Measurements from ENCODE around the gene ATRX. TPM values are rescaled to one million over a fixed set of nuclear protein-coding genes. Genes with fewer than 3 reads are reported as not detected.

The ATRX gene
- total RNA-seq, 1 experiment from 2014 or later: 70.2 TPM

DNA sequence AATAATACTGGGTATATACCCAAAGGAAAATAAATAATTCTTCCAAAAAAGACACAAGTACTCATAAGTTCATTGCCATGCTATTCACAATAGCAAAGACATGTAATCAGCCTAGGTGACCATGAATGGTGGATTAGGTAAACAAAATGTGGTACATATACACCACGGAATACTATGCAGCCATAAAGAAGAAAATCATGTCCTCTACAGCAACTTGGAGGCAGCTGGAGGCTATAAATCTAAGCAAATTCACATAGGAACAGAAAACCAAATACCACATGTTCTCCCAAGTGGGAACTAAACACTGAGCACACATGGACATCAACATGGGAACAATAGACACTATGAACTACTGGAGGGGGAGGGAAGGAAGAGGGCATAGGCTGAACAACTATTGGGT, 146.2 kb downstream of the ATRX start:
- POLR2A ChIA-PET: no interaction called here
- H3K4me1 Mint-ChIP-seq (ENCODE audit: insufficient read depth, unreplicated experiment): no peaks in the 10 kb centered on the region
- no peaks in the 10 kb centered on the region for H3K27me3 Mint-ChIP-seq (ENCODE audit: insufficient read depth, unreplicated experiment)
- no peak overlapping the region for H3K4me3 Mint-ChIP-seq (ENCODE audit: unreplicated experiment)
- TF ChIP-seq, protein P1, sequence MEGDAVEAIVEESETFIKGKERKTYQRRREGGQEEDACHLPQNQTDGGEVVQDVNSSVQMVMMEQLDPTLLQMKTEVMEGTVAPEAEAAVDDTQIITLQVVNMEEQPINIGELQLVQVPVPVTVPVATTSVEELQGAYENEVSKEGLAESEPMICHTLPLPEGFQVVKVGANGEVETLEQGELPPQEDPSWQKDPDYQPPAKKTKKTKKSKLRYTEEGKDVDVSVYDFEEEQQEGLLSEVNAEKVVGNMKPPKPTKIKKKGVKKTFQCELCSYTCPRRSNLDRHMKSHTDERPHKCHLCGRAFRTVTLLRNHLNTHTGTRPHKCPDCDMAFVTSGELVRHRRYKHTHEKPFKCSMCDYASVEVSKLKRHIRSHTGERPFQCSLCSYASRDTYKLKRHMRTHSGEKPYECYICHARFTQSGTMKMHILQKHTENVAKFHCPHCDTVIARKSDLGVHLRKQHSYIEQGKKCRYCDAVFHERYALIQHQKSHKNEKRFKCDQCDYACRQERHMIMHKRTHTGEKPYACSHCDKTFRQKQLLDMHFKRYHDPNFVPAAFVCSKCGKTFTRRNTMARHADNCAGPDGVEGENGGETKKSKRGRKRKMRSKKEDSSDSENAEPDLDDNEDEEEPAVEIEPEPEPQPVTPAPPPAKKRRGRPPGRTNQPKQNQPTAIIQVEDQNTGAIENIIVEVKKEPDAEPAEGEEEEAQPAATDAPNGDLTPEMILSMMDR (IDR thresholded peaks at IDR 0.05; ENCODE audit: unreplicated experiment): no peak
- no TSS peak for BruUV-seq (replicated peaks)
- intact Hi-C loops (cut with micrococcal nuclease): no loop called here
- H3K36me3 Mint-ChIP-seq (ENCODE audit: insufficient read depth, unreplicated experiment): peaks cover 47% of the 10 kb centered on the region
- DNase-seq (ENCODE audit: unreplicated experiment): no peak
- CTCF ChIA-PET: interaction anchor here (0.6 kb wide), 1 partner anchor 13 kb away, joined by 3 read pairs; no protein-coding TSS in a partner anchor
- peaks cover 15% of the 10 kb centered on the region for H3K9me3 Mint-ChIP-seq (ENCODE audit: unreplicated experiment)
- no peak overlapping the region for H3K27ac Mint-ChIP-seq (ENCODE audit: low read depth, unreplicated experiment)

DNA sequence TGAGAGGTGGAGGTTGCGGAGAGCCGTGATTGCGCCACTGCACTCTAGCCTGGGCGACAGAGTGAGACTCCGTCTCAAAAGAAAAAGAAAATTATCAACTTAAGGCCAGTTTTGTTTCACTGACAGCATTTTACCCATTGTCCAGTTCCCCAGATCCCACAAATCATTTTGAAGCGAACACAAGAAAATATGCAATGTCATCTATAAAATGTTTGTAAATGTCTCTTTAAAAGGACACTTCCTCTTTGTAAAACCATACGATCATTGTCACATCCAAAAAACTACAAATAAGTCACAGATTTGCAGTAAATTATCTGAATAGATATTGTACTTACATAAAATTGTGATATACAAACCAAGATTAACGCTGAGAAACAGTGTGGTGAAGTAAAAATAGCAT, 147.6 kb downstream of the ATRX start:
- Mint-ChIP-seq H3K27ac (ENCODE audit: low read depth, unreplicated experiment) (no peak overlapping the region), H3K9me3 (ENCODE audit: unreplicated experiment) (peaks cover 8% of the 10 kb centered on the region), H3K27me3 (ENCODE audit: insufficient read depth, unreplicated experiment) (no peaks in the 10 kb centered on the region), H3K4me3 (ENCODE audit: unreplicated experiment) (no peak overlapping the region), H3K36me3 (ENCODE audit: insufficient read depth, unreplicated experiment) (peaks cover 42% of the 10 kb centered on the region), H3K4me1 (ENCODE audit: insufficient read depth, unreplicated experiment) (no peaks in the 10 kb centered on the region)
- intact Hi-C loops (cut with micrococcal nuclease): no loop called here
- BruUV-seq (replicated peaks): no TSS peak
- TF ChIP-seq, protein P1 (IDR thresholded peaks at IDR 0.05; ENCODE audit: unreplicated experiment): no peak
- ChIA-PET CTCF (interaction anchor here (0.6 kb wide), 1 partner anchor 9 kb away, joined by 3 read pairs; no protein-coding TSS in a partner anchor), POLR2A (no interaction called here)
- DNase-seq (ENCODE audit: unreplicated experiment): no peak

DNA sequence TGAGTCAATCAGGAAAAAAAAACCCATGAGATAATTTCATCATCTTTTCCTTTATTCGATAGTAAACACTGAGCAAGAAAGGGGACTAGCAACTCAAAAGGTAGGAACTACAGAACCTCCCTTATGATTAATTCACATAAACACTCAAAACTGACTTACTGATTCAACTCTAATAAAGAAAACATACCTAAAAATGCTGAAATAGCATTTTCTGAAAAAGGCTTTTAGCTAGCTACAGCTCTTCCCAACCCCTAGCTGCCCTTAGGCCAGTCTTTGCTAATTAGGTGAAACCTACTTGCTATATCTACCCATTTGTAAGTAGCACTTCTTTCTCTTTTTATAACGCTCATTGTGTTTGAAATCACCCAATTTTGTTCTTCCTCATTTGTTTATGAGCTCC, 150.6 kb downstream of the ATRX start:
- BruUV-seq (replicated peaks): no TSS peak
- intact Hi-C loops (cut with micrococcal nuclease): no loop called here
- H3K4me3 Mint-ChIP-seq (ENCODE audit: unreplicated experiment): no peak overlapping the region
- H3K4me1 Mint-ChIP-seq (ENCODE audit: insufficient read depth, unreplicated experiment): no peaks in the 10 kb centered on the region
- H3K27ac Mint-ChIP-seq (ENCODE audit: low read depth, unreplicated experiment): no peak overlapping the region
- no peaks in the 10 kb centered on the region for H3K27me3 Mint-ChIP-seq (ENCODE audit: insufficient read depth, unreplicated experiment)
- DNase-seq (ENCODE audit: unreplicated experiment): no peak
- ChIA-PET POLR2A (no interaction called here), CTCF (interaction anchor here (1.1 kb wide), 1 partner anchor 10 kb away, joined by 3 read pairs; no protein-coding TSS in a partner anchor)
- peaks cover 8% of the 10 kb centered on the region for H3K9me3 Mint-ChIP-seq (ENCODE audit: unreplicated experiment)
- peaks cover 46% of the 10 kb centered on the region for H3K36me3 Mint-ChIP-seq (ENCODE audit: insufficient read depth, unreplicated experiment)
- TF ChIP-seq, protein P1 (IDR thresholded peaks at IDR 0.05; ENCODE audit: unreplicated experiment): no peak

DNA sequence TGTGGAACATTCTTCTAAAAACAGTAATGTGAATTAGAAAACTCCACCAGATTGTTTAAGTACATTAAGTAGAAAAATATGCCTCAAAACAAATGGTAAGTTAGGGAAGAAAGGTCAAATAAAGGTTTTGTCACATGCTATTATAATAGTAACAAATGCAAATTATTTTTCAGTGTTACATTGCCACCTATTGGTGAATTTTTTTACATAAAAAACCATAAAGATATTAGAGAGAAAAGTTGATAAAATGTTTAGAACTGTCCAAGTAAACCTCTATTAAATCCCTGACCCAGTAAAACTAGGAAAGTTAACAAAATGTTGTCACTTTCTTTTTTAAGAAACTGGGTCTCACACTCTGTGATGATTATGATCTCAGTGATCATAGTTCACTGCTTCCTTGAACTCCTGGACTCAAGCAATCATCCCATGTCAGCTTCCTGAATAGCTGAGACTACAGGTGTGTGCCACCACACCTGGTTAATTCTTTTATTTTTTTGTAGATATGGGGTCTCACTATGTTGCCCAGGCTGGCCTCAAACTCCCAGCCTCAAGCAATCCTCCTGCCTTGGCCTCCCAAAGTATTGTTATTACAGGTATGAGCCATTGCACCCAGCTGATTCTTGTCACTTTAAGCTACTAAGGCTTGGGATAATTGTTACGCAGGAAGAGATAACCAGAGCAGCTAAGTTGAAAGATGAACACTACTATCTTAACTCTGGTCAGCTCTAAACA, 157.6 kb downstream of the ATRX start:
- Mint-ChIP-seq H3K4me3 (ENCODE audit: unreplicated experiment) (no peak overlapping the region), H3K27ac (ENCODE audit: low read depth, unreplicated experiment) (peak overlapping the region; percentile 4), H3K27me3 (ENCODE audit: insufficient read depth, unreplicated experiment) (no peaks in the 10 kb centered on the region), H3K4me1 (ENCODE audit: insufficient read depth, unreplicated experiment) (no peaks in the 10 kb centered on the region), H3K36me3 (ENCODE audit: insufficient read depth, unreplicated experiment) (peaks cover 21% of the 10 kb centered on the region), H3K9me3 (ENCODE audit: unreplicated experiment) (no peaks in the 10 kb centered on the region)
- ChIA-PET CTCF (interaction anchor here (0.6 to 1.3 kb wide), 12 partner anchors 10 to 1853 kb away, joined by 3 to 4 read pairs (median 3); no protein-coding TSS in a partner anchor), POLR2A (interaction anchor here (0.6 to 1.2 kb wide), 3 partner anchors 8 to 271 kb away, joined by 3 to 4 read pairs (median 4); partner anchors contain the start of gene COX7B)
- DNase-seq (ENCODE audit: unreplicated experiment): peak; percentile 5
- BruUV-seq (replicated peaks): no TSS peak
- intact Hi-C loops (cut with micrococcal nuclease): no loop called here
- TF ChIP-seq, protein P1 (IDR thresholded peaks at IDR 0.05; ENCODE audit: unreplicated experiment): peak; percentile 19
